HepG2 (cell line): ENCODE results near the gene PTPRB. TPM values are rescaled to one million over a fixed set of nuclear protein-coding genes. Genes with fewer than 3 reads are reported as not detected.
A peak's percentile ranks its signal among the peaks of the same experiment; 100 is the strongest.

Experiments
- ATAC-seq: fragments of 200-7000 bp; cut with Tn5 transposase; 3 replicates; pipeline ENCODE4 v1.9.1; 2020; ENCODE audit warnings: mild to moderate bottlenecking, moderate library complexity
- BruUV-seq: library from RNA; stranded (reverse); fragments of 400-500 nt; replicated peaks from 2 replicates; lab custom pipeline; 2021; lab: Mats Ljungman, UMichigan
- CTCF ChIA-PET: fragments of 300-600 bp; formaldehyde crosslinking; extraction: SDS; loops from one replicate; lab custom pipeline; 2021; ENCODE audit warnings: low total read pairs, inconsistent platforms, low intra/inter-chr PET ratio; lab: Yijun Ruan, JAX
- POLR2A ChIA-PET: fragments of 350-600 bp; sonication (Branson Sonifier 250); formaldehyde crosslinking; loops from one replicate; lab custom pipeline; 2020; ENCODE audit warnings: antibody characterized with exemption, inconsistent platforms; lab: Yijun Ruan, JAX
- DNase-seq: peaks from one replicate; pipeline ENCODE4 v3.0.0-alpha.2; 2015; ENCODE audit warnings: low spot score
- FAIRE-seq: peaks from 3 replicates; lab custom pipeline; 2011; peaks lifted over from hg19 to GRCh38; lab: Jason Lieb, UNC
- H2AFZ ChIP-seq: one replicate; pipeline ENCODE4 v1.6.1; 2011; ENCODE audit warnings: low read length, inconsistent platforms
- H3K27ac ChIP-seq: fragments of 300-600 bp; 3 replicates; pipeline ENCODE4 v1.8.0; 2011; ENCODE audit warnings: mixed run types, mild to moderate bottlenecking, mixed read lengths, low read length, inconsistent platforms; ENCODE audit not compliant: insufficient read depth; ENCODE audit errors: extremely low read length
- H3K27me3 ChIP-seq, 2 experiments: fragments of 200-600 bp in 1 of 2; 2 replicates in 1 of 2; 3 replicates in 1 of 2; pipeline versions ENCODE4 v1.6.0 to v1.8.0; 2011; ENCODE audit warnings: low read length in 2 of 2, mild to moderate bottlenecking in 2 of 2, moderate library complexity in 2 of 2, inconsistent platforms in 1 of 2; ENCODE audit not compliant: insufficient read depth in 2 of 2, control insufficient read depth in 1 of 2
- H3K36me3 ChIP-seq, 2 experiments: fragments of 200-600 bp in 1 of 2; replicated peaks in 1 of 2; 2 replicates in 1 of 2; 3 replicates in 1 of 2; pipeline versions ENCODE4 v1.5.1 to v1.8.0; 2011; ENCODE audit warnings: low read length in 2 of 2, inconsistent platforms in 1 of 2; ENCODE audit not compliant: insufficient read depth in 2 of 2, control insufficient read depth in 1 of 2
- H3K4me1 ChIP-seq: 2 replicates; pipeline ENCODE4 v1.5.1; 2012; ENCODE audit warnings: low read length, inconsistent platforms; ENCODE audit not compliant: insufficient read depth
- H3K4me2 ChIP-seq: 2 replicates; pipeline ENCODE4 v1.6.0; 2011; ENCODE audit warnings: low read depth, low read length, inconsistent platforms
- H3K4me3 ChIP-seq, 3 experiments: fragments of 200-600 bp in 1 of 3; sonication (generic), shearing (Covaris generic) in 1 of 3; replicated peaks in 1 of 3; 2 replicates each; pipeline ENCODE4 v1.5.1; 2011 to 2016; ENCODE audit warnings: low read length in 3 of 3, inconsistent platforms in 2 of 3, low read depth in 2 of 3, mild to moderate bottlenecking in 2 of 3, control low read depth in 1 of 3, mixed read lengths in 1 of 3; ENCODE audit not compliant: insufficient read depth in 1 of 3
- H3K79me2 ChIP-seq: one replicate; pipeline ENCODE4 v1.6.1; 2011; ENCODE audit warnings: low read length, inconsistent platforms; ENCODE audit not compliant: insufficient read depth
- H3K9ac ChIP-seq: 2 replicates; pipeline ENCODE4 v1.6.0; 2011; ENCODE audit warnings: mild to moderate bottlenecking, low read depth, low read length, inconsistent platforms; ENCODE audit not compliant: insufficient read depth
- H3K9me3 ChIP-seq: 2 replicates; pipeline ENCODE4 v1.5.1; 2012; ENCODE audit warnings: mild to moderate bottlenecking, low read length
- H4K20me1 ChIP-seq: 2 replicates; pipeline ENCODE4 v1.6.0; 2011; ENCODE audit warnings: inconsistent platforms, mild to moderate bottlenecking, low read length, moderate library complexity; ENCODE audit not compliant: insufficient read depth
- ASH2L ChIP-seq: fragments of 300-600, 200-600 bp; sonication (generic); IDR thresholded peaks from 2 replicates; pipeline ENCODE4 v1.7.0; 2017; ENCODE audit warnings: low read depth, mild to moderate bottlenecking, moderate library complexity, mixed read lengths, low read length; ENCODE audit not compliant: insufficient read length
- ATF7 ChIP-seq, 2 experiments: fragments of 450-650 bp in 1 of 2; sonication (generic) in 1 of 2; formaldehyde crosslinking in 1 of 2; IDR thresholded peaks; 2 replicates each; pipeline versions ENCODE4 v1.4.0 to v1.6.1; 2016 to 2020; ENCODE audit warnings: antibody characterized with exemption in 1 of 2, mild to moderate bottlenecking in 1 of 2, missing genetic modification reagents in 1 of 2
- CREB1 ChIP-seq, 2 experiments: fragments of 450-650 bp in 1 of 2; IDR thresholded peaks; 2 replicates each; pipeline ENCODE4 v1.6.1; 2016 to 2017; ENCODE audit warnings: control low read depth in 1 of 2, mild to moderate bottlenecking in 1 of 2, missing compliant biosample characterization in 1 of 2, missing genetic modification characterization in 1 of 2
- ZFP41 ChIP-seq: sonication (generic); formaldehyde crosslinking; IDR thresholded peaks from 2 replicates; pipeline ENCODE4 v1.4.0; 2020; ENCODE audit warnings: mild to moderate bottlenecking, missing genetic modification reagents, borderline replicate concordance
- ZNF17 ChIP-seq: sonication (generic); formaldehyde crosslinking; IDR thresholded peaks from 2 replicates; pipeline ENCODE4 v1.5.0; 2020; ENCODE audit warnings: mild to moderate bottlenecking, missing genetic modification reagents
- WGBS: methylation state at CpG from one replicate; pipeline ENCODE4 v1.1.6; 2017; ENCODE audit warnings: low lambda C conversion rate; 5-methylcytosine and 5-hydroxymethylcytosine counted together
- in situ Hi-C: cut with HindIII; loops from 2 replicates; pipeline ENCODE4 v1.10.0; 2017; ENCODE audit warnings: low pct_unique_long_range_greater_than_20kb; ENCODE audit not compliant: extremely low pct_ligation_motif_present
- intact Hi-C: fragments of 100-400 bp; cut with micrococcal nuclease; formaldehyde crosslinking; loops from one replicate; pipeline ENCODE4 v1.10.0; 2022; ENCODE audit not compliant: unreplicated experiment
- polyA plus RNA-seq, 8 experiments: library from polyadenylated mRNA; depleted of rRNA in 3 of 8; stranded (reverse) in 7 of 8; unstranded in 1 of 8; fragments of >200 nt; fragmentation: Illumina TruSeq in 4 of 8; extraction: Trizol in 4 of 8; gene quantifications; 2 replicates each; pipeline versions ENCODE4 v1.2.1 to v1.2.3, GENCODE V29; 2011 to 2016; ENCODE audit warnings: low read depth in 4 of 8, missing spikeins in 1 of 8, mixed read lengths in 1 of 8; ENCODE audit not compliant: insufficient read depth in 1 of 8
- total RNA-seq, 5 experiments: library from RNA; depleted of rRNA; stranded (reverse); fragments of >200 nt; fragmentation: Illumina TruSeq; extraction: Trizol; gene quantifications; 2 replicates each; pipeline ENCODE4 v1.2.3, GENCODE V29; 2016; ENCODE audit warnings: low read depth in 1 of 5
- TF ChIP-seq, protein P1 (sequence below): sonication (generic); formaldehyde crosslinking; IDR thresholded peaks from 2 replicates; pipeline ENCODE4 v1.4.0; 2020; ENCODE audit warnings: missing genetic modification reagents
- TF ChIP-seq, protein P2 (sequence below): sonication (generic); formaldehyde crosslinking; IDR thresholded peaks from 2 replicates; pipeline ENCODE4 v1.4.0; 2020; ENCODE audit warnings: mild to moderate bottlenecking, missing genetic modification reagents
- TF ChIP-seq, protein P3 (sequence below): sonication (generic); formaldehyde crosslinking; IDR thresholded peaks from 2 replicates; pipeline ENCODE4 v1.5.0; 2020; ENCODE audit warnings: missing genetic modification reagents

PTPRB gene
- total and polyA plus RNA-seq, 2 of the 13 experiments (the other 11 are each of a cell fraction or from before 2014, with no cell fraction given), result 0.02 to 0.07 TPM

DNA sequence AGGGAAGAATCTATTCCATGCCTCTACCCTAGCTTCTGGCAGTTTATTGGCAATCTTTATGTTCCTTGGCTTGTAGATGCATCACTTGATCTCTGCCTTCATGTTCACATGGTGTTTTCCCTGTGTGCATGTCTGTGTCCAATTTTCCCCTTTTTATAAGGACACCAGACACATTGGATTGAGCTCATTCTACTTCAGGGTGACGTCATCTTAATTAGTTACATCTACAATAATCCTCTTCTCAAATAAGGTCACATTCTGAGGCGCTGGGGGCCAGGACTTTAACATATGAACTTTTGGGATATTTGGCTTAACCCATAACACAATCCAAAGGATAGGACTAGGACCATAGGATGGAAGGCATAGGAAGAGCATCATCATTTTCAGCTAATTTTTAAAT is 169.8 kb downstream of the PTPRB start:
- POLR2A ChIA-PET, result no interaction called here
- ATAC-seq (no peak; the same call in 1 of the 3 replicates), DNase-seq (no peak), FAIRE-seq (no peak)
- no peak overlapping the region for H3K27ac ChIP-seq
- H3K9me3 ChIP-seq, result peaks cover 22% of the 10 kb centered on the region
- 0 out of 2 replicates have a peak, but pooled peaks cover 8% of the 10 kb centered on the region for H3K4me1 ChIP-seq
- no peak overlapping the region for H3K9ac ChIP-seq
- no peaks in the 10 kb centered on the region for H3K27me3 ChIP-seq
- TF ChIP-seq CREB1 (IDR thresholded peaks at IDR 0.05) (peak; percentile 93), CREB1 (CRISPR knock-in tag; IDR thresholded peaks at IDR 0.05) (no peak), ATF7 (IDR thresholded peaks at IDR 0.05) (peak; percentile 99), ATF7 (CRISPR knock-in tag; IDR thresholded peaks at IDR 0.05) (no peak)
- TF ChIP-seq, protein P1, sequence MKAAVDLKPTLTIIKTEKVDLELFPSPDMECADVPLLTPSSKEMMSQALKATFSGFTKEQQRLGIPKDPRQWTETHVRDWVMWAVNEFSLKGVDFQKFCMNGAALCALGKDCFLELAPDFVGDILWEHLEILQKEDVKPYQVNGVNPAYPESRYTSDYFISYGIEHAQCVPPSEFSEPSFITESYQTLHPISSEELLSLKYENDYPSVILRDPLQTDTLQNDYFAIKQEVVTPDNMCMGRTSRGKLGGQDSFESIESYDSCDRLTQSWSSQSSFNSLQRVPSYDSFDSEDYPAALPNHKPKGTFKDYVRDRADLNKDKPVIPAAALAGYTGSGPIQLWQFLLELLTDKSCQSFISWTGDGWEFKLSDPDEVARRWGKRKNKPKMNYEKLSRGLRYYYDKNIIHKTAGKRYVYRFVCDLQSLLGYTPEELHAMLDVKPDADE, result no peak
- 5% methylated on average over 2 of the region's 2 CpGs for WGBS
- H3K4me2 ChIP-seq, result peak overlapping the region; percentile 47
- CTCF ChIA-PET, result no interaction called here
- H2AFZ ChIP-seq, result no peak overlapping the region
- in situ Hi-C loops (no loop called here), intact Hi-C loops (no loop called here)
- no peaks in the 10 kb centered on the region for H3K79me2 ChIP-seq
- BruUV-seq, result no TSS peak
- H3K4me3 ChIP-seq, result peak overlapping the region in 2 of 3 experiments; percentile 64 to 70; a peak in 3 of 6 replicates
- no peaks in the 10 kb centered on the region for H3K36me3 ChIP-seq
- no peaks in the 10 kb centered on the region for H4K20me1 ChIP-seq

DNA sequence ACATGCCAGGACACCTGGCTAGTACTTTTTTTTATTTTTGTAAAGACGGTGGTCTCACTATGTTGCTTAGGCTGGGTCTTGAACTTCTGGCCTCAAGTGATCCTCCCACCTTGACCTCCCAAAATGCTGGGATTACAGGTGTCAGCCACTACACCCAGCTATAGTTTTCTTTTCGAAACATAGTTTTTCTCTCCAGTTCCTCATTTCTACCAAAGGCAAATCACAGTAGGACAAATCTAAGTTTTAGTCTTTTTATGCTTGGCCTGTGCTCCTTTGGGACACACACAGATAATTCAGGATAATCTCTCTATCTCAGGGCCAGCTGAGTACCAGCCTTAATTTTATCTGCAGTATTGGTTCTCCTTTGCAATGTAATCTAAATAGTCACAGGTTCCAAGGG is 170.5 kb downstream of the PTPRB start:
- no TSS peak for BruUV-seq
- Histone ChIP-seq H3K79me2 (no peaks in the 10 kb centered on the region), H4K20me1 (no peaks in the 10 kb centered on the region), H3K27ac (no peak overlapping the region), H2AFZ (no peak overlapping the region), H3K4me2 (no peak overlapping the region), H3K9ac (no peak overlapping the region), H3K4me3 (no peak overlapping the region), H3K4me1 (0 out of 2 replicates have a peak, but pooled peaks cover 8% of the 10 kb centered on the region), H3K27me3 (no peaks in the 10 kb centered on the region), H3K9me3 (peaks cover 22% of the 10 kb centered on the region), H3K36me3 (no peaks in the 10 kb centered on the region)
- ChIA-PET POLR2A (no interaction called here), CTCF (no interaction called here)
- DNase-seq (no peak), ATAC-seq (no peak), FAIRE-seq (no peak)
- in situ Hi-C loops, result no loop called here
- WGBS, result 9% methylated on average over 2 of the region's 2 CpGs
- TF ChIP-seq ASH2L (no peak), ZNF17 (CRISPR knock-in tag) (no peak), ZFP41 (no peak)
- TF ChIP-seq, protein P2, sequence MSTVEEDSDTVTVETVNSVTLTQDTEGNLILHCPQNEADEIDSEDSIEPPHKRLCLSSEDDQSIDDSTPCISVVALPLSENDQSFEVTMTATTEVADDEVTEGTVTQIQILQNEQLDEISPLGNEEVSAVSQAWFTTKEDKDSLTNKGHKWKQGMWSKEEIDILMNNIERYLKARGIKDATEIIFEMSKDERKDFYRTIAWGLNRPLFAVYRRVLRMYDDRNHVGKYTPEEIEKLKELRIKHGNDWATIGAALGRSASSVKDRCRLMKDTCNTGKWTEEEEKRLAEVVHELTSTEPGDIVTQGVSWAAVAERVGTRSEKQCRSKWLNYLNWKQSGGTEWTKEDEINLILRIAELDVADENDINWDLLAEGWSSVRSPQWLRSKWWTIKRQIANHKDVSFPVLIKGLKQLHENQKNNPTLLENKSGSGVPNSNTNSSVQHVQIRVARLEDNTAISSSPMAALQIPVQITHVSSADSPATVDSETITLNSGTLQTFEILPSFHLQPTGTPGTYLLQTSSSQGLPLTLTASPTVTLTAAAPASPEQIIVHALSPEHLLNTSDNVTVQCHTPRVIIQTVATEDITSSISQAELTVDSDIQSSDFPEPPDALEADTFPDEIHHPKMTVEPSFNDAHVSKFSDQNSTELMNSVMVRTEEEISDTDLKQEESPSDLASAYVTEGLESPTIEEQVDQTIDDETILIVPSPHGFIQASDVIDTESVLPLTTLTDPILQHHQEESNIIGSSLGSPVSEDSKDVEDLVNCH, result no peak
- TF ChIP-seq, protein P3, sequence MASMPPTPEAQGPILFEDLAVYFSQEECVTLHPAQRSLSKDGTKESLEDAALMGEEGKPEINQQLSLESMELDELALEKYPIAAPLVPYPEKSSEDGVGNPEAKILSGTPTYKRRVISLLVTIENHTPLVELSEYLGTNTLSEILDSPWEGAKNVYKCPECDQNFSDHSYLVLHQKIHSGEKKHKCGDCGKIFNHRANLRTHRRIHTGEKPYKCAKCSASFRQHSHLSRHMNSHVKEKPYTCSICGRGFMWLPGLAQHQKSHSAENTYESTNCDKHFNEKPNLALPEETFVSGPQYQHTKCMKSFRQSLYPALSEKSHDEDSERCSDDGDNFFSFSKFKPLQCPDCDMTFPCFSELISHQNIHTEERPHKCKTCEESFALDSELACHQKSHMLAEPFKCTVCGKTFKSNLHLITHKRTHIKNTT (CRISPR knock-in tag), result no peak
- intact Hi-C loops, result no loop called here
